Ecto neural progenitor cell (in vitro differentiated cells): ENCODE data around the gene GINS2.

Experiments used
- DNase-seq: peaks from one replicate; pipeline ENCODE4 v3.0.0-alpha.2; 2018; ENCODE audit warnings: low spot score

GINS2 gene

DNA sequence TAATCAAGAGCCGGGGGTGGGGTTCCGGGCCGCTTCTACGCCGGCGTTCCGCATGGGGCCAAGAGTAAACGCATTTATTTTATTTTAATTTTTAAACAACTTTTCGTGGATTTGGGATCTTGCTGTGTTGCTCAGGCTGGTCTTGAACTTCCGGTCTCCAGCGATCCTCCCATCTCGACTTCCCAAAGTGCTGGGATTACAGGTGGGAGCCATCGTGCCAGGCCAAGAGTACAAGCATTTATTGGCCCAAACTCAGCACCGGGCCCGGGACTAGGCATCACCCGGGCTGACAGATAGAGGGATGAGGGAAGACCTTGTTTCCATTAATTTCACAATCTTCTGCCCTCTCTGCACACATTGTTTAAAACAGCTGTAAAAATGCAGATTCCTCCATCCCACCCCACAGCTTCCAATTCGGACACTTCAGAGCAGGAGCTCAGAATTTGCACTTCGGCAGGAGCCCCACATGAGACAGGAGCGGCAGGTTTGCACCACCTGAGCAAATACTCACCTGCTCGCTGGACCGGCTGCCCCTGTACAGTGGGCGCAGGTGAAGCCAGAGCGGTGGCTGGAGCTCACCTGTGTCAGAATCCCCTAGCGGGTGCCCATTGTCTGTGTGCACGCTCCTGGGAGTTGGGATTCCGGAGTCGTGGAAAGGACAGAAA lies 663 bp upstream of the GINS2 start:
- no peak for DNase-seq

DNA sequence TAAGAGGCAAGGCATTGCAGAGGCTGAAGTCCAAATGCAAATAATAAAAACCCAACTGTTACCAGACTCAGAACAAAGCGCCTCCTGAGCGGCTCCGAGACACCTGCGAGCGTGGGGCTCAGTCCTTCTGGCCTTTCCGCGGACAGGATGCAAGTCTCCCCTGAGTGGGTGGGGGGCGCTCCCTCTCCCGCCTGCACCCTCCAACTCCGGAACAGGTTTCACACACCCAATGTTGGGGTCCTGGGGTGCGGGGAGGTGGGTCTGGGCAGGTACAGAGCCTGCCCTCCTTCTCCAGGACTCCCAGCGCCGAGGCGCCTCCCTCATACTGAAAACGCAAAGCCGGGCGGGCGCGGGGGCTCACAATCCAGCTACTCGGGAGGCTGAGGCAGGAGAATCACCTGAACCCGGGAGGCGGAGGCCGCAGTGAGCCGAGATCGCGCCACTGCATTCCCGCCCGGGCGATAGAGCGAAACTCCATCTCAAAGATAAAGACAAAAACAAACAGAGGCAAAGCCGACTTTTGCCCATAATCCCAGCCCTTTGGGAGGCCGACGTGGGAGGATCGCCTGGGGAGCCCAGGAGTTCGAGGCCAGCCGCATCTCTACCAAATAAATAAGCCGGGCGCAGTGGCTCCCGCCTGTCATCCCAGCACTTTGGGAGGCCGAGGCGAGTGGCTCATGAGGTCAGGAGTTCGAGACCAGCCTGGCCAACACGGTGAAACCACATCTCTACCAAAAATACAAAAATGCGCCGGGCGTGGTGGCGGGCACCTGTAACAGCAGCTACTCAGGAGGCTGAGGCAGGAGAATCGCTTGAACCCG lies 893 bp downstream of the GINS2 start:
- DNase-seq: no peak

DNA sequence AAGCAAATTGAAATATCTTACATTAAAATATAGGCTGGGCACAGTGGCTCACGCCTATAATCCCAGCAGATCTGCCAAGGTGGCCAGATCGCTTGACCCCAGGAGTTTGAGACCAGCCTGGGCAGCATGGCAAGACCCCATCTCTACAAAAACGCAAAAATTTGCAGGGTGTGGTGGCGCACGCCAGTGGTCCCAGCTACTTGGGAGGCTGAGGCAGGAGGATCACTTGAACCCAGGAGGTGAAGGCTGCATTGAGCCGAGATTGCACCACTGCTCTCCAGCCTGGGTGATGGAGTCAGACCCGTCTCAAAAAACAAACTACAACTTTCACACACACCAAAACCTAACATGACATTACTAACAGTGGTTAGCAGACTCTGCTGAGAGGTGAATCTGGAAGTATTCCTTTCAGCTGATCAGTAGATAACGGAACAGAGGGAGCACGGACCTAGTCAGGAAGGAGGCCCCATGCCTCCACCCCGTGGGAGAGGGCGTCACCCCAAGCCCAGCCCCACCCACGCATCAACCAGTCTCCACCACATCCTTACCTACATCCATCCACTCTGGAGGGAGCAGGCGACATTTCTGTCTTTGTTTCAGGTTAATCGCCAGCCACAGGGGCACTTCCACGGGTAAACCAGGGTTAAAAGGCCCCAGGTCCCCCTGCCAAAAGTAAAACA lies 1.7 kb downstream of the GINS2 start:
- DNase-seq: no peak

DNA sequence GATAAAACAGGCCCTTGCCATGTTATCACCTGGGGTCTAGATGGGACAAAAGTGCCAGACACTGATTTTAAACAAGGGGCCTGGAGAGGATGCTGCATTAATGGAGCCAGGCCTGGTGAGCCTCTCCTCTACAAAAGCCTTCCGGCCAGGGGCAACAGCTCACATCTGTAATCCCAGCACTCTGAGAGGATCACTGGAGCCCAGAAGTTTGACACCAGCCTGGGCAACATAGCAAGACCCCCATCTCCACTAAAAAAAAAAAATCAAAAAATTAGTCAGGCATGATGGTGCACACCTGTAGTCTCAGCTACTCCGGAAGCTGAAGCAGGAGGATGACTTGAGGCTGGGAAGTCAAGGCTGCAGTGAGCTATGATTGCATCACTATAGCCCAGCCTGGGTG lies 3.5 kb downstream of the GINS2 start:
- no peak for DNase-seq

DNA sequence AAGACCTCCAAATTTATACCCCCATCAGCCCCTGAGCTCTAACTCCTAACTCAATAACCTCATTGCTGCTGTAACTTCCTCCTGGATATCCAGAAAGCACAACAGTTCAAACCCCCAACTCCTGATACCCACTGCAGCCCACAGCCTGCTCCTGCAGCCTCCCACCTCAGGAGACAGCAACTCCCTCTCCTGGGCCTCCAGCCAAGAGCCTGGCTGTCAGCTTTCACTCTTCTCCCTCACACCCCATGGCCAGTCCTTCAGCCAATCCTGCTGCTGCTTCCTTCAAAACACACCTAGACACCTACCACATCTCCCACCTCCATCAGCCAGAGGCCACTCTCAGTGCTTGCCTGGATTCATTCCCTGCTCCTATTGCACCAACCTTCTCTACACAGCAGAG lies 5.4 kb downstream of the GINS2 start:
- no peak for DNase-seq

DNA sequence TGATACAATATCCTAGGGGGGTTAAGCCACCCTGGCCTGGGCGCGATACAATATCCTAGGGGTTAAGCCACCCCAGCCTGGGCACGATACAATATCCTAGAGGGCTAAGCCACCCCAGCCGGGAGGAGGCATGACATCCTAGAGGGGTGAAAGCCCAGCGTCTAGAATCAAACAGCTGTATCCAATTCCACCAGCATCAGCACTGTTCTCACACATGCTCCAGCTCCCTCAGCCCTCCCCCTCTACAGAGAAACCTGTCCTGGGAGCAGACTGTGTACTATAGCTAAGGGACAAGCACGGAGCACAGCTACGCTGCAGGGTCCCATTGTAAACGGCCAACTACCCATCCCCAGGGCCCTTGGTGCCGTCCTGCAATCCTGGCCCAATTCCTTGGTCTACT lies 6.2 kb downstream of the GINS2 start:
- DNase-seq: no peak

DNA sequence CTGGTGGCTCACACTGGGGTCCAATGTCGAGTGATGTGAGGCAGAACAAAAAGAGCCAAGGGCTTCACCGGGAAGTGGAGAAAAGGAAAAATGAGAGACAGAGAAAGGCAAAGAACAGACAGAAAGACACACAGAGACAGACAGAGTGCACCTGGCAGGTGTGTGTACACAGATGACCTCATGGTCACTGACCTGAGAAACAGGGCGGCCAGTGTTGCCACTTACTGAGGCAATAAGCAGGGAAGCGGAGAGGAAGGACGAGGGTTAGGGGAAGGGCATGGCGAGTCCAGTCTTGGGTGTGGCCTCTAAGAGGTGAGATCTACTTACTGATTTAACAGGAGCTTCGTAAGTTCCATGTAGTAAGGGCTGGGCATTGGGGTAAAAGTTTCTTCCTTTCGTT lies 7.5 kb downstream of the GINS2 start:
- DNase-seq: no peak

DNA sequence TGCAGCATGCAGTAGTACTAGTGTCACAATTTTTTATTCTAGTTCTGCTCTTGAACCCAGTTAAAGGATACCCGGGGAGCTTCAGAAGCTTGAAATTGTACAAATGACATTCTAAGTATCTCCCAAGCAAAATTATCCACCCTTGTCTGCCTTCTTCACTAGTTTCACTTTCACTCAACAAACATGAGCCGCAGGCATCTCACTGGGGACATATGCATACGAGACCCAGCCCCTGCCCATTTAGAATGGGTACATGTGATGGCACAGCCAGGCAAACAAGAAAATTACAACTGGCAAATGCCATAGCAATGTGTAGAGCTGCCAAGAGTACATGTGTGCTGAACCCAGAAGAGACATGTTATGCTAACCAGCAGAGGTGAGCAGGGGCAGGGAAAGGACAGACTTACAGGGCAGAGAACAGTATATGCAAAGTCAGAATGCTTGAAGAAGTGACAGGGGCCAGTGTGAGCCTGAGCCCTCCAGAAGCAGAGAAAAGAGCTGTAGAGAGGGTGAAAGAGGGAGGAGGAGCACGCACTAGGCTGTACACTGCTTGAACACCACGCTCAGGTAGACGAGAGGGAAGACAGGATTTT lies 8.3 kb downstream of the GINS2 start:
- no peak for DNase-seq

DNA sequence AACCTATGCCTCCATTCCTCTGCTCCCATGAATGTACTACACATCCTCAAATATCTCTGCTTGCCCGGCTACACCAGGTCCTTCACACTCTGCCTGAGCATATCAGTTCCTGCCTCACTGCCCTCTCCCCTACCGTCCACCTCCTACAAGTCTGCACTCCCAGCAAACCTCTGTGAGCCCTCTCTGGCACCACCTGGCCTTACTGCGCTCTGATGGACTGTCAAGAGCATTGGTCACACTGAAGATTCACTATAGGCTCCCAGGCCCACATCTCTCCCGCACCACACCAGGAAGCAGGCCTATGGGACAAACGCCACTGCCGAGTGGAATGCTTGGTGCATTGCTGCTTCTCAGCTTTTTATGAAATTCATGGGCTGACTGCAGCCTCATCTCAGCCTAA lies 8.9 kb downstream of the GINS2 start:
- no peak for DNase-seq

DNA sequence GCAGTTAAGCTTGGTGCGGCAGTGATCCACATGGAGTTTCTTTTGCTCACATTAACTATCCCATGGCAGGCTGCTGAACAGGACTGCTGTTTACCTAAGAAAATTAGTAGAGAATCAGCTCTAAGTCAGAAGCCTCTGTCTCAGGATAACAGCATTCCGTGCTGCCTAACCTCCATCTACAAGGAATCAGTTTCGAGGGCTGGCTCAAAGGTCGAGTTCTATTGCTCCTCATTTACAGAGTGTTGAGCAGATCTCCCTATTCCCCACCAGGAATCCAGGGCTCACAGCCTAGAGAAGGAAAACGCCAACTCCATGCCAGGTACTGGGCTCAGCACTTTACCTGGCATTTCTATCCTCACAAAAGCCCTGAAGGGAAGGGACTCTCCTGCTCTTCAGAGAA lies 9.9 kb downstream of the GINS2 start:
- no peak for DNase-seq

DNA sequence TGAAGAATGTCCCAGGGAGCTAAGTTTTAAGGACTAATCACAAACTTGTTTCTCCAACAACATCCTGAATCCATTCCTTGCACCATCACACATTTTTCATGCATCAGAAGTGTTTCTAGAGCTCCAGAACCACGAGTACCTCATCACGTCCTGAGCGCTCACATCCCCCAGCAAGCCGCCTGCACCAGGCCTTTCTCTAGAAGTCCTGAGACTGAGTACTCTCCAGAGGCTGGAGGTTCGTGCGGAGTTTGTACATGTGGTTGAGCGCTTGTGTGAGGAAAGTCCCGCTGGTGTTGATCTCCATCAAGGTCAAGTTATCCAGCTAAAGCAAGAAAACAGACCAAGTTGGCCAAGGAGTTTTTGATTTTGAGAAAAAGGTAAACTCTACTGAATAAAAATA lies 10.7 kb downstream of the GINS2 start:
- no peak for DNase-seq

DNA sequence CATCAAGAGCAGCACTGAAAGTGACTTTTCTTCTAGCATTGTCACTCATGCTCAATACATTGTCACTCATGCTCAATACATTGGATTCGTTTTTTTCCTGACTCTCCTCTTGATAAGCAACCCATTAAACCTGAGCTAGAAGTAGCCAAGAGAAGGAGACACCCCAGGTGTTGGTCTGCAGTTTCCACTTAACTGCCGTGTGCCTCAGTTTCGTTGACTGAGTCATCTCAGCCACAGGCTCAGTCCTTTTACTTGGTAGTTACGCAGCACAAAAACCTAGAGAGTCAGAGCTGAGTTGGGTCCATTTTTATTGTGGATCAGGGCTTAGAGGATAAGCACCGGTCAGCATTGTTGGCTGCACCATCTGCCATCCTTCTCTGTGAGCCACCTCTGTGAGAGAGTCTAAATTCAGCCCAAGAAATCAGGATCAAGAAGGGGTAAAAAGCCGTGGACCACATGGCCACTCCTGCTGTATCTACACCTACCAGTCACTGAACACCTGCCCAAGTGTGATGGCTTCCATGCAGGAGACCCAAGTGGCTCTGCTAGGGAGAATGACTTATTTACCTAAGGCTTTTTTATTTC lies 11.3 kb downstream of the GINS2 start:
- DNase-seq: no peak

DNA sequence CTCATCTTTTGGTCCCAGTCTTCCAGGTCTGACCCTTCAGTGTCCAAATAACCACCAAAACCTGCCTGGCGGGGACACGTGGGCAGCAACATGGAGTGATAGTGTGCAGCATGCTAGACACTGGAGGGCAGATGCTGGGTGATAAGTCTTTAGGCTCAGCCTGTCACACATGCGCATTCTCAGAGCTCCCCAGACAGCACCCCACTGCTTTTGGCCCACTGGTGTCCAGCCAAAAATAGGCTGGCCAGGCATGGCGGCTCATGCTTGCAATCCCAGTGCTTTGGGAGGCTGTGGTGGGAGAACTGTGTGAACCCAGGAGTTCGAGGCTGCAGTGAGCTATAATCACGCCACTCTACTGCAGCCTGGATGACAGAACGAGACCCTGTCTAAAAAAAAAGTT lies 12.3 kb downstream of the GINS2 start:
- no peak for DNase-seq

DNA sequence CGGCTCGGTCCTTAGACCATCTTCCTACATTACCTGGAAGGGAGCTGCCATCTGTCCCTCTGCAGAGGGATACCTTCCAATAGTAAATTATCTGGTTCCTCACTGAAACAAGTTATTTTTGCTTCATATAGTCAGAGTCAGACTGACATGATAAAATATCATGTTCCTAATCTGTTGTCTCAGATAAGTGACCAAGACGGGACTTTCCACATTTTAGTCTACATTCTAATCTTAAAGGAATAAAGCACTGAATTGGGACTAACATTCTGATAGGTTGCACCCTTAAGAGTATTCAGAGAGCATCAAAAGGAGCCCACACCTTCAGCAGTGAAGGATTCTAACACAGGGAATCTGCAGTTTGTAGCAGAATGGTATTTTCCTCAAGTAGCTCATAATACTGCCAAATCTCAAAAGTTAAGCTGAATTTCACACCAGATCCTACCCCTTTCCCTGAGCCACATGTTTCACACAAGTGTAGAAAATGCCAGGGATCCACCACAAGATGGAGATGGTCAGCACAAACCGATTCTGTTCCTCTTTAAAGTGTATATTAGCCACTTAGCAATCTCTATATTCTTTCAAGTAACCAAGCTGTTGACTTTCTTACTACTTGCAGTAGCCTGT lies 13.4 kb downstream of the GINS2 start:
- DNase-seq: no peak

DNA sequence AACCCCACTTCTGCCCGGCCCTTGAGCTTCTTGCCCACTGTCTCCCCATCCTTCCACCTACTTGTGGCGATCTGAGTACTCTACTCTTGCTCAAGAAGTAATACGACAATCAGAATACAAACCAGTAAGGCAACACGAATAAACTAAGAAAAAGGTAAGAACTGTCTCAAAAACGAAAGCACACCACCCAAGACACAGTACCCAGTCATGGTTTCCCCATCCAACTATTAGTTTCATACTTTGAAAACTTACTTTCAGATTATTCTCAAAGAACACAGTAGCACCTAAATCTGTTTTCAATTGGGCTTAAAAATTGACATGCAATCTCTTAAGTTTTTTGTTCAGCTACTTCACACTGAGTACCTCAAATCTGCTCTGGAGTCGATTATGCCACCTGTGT lies 13.9 kb downstream of the GINS2 start:
- no peak for DNase-seq

DNA sequence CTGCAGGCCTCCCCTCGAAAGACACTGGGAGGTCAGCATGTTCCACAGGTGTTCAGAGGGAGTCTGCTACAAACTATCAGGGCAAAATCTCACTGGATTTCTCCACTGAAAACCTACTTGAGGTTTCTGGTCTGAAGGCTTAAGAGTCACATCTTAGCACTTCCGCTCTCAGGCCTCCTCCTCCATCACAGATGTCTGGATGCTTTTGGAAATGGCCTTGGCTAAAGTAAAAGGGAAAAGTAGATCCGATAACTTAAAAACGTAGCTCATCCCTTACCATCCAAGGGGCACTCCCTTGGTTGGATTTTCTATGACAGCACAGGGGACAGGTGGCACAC lies 14.4 kb downstream of the GINS2 start:
- DNase-seq: no peak

DNA sequence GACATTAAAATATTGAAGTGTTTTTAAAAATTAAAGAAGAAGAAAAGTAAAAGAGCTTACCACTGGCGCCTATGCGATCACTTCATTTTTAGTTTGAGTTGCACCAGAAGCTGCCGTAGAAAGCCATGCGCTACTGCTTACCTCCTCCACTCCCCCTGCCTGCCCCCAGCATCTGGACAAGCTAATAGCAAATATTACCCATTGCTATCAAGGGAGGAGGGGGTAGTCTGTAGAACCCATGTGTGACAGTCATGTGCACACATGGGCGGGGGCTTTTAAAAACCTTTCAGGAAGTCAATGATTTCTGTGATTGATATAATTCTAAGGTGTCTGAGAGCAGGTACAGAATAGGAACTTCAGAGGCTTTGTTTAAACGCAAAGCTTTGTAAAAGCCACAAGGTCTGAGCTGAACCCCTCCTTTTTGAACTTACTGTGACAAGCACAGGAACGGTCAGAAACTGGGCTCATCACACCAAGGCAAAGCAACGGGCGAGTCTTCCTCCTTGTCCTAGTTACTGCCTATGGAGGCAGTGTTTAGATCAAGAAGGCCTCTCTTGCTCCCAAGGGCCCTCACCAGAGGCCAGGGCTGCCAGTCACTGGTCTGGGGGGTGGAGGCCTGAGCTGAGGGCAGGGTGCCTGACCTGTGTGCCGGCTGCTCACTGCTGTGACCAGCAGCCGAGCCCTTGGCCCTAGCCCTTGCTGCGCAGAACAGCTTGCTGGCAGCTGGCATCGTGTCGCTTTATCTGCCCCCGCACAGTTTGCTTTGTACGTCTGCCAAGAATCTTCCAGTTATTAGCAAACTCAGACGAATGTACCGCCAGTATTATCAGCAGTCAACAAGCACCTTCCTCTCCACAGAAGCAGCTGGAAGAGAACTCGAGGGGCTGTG lies 15.0 kb downstream of the GINS2 start:
- no peak for DNase-seq

DNA sequence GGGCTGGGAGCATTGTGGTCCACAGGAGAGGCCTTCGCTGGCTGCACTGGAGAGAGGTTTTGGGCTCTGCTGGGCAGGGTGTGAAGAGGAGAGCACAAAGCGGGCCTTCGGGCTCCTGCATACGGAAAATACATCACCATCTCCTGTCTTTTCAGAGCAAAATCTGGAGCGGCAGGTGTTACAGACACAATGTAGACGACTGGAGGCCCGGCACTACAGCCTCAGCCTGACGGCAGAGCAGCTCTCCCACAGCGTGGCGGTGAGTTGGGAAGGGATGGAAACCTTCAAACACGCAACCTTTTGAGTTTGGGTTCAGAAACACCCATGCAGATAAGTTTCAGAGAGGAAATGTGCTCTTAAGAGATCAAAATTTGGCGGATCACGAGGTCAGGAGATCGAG lies 17.9 kb downstream of the GINS2 start:
- DNase-seq: no peak

DNA sequence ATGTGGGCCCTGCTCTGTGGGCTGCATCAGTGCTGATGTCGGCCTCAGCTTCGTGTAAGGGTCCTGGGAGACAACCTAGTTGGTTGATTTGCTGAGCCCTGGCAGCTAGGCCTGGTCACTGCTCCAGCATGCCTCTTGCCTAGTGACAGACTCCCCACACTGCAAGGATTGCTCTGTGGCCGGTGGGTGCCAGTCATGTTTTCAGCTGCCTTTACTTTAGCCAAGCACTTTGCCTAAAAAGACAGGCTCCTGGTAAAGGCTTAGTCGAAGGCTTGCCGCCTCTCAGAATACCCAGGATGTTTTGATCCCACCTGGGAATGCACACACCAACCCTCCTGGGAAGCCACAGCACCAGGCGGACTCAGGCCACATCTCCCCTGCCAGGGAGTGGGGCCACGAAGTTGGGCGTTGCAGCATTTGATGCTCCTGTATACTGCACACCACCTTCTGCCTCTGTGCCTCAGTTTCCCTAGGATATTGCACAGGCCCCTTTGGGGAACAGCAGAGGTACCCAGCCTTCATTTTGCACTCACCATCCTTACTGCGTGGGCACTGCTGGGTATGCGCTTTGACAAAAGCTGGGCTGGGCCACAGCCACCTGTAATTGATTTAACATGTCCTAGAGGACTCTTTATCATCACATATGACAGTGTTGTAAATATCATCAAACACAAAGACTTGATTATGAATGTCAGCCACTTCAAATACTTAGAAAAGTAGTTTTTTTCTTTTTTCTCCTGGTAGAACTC lies 19.9 kb downstream of the GINS2 start:
- no peak for DNase-seq

DNA sequence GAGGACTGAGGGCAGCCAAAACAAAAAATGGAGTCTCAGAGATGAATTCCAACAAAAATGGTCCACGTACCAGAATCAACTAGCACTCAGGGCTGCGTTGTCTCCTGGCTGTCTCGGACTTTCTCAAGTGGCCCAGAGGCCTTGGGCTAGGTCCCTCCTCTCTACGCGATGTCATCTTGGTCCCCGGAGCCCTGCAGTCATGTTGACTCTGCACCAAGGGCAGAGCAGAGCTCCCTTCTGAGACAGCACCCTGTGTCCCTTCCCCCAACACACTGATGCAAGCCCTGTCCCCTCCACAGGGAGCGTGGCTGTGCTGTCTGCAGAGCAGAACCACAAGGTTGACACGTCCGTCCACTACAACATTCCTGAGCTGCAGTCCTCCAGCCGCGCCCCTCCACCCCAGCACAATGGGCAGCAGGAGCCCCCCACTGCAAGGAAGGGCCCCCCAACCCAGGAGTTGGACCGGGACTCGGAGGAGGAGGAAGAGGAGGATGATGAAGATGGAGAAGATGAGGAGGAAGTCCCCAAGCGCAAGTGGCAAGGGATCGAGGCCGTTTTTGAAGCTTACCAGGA lies 20.8 kb downstream of the GINS2 start:
- DNase-seq: no peak
